SKM-1 (cell line): ENCODE data around the gene BEGAIN.

Experiments
- DNase-seq: peaks from one replicate; lab custom pipeline; 2025; ENCODE audit not compliant: unreplicated experiment; lab: John Stamatoyannopoulos, UW

Gene BEGAIN

GRCh38 chr14:100615736-100616695 is 28.8 kb upstream of the BEGAIN start:
- no peak for DNase-seq

GRCh38 chr14:100614803-100615202 is 27.6 kb upstream of the BEGAIN start:
- no peak for DNase-seq

- no peak for DNase-seq
Observed at GRCh38 chr14:100612986-100613385, 25.8 kb upstream of the BEGAIN start.

GRCh38 chr14:100611811-100612480 is 24.7 kb upstream of the BEGAIN start:
- DNase-seq: no peak

GRCh38 chr14:100610511-100611217 is 23.4 kb upstream of the BEGAIN start:
- DNase-seq: no peak

- DNase-seq: no peak
Observed at GRCh38 chr14:100609941-100610391, 22.7 kb upstream of the BEGAIN start.

- DNase-seq: no peak
Observed at GRCh38 chr14:100609331-100609870, 22.2 kb upstream of the BEGAIN start.

- DNase-seq: no peak
Observed at GRCh38 chr14:100608586-100609330, 21.5 kb upstream of the BEGAIN start.

GRCh38 chr14:100608064-100608463 is 20.8 kb upstream of the BEGAIN start:
- no peak for DNase-seq

GRCh38 chr14:100607611-100607956 is 20.4 kb upstream of the BEGAIN start:
- DNase-seq: no peak

GRCh38 chr14:100606687-100607610 is 19.7 kb upstream of the BEGAIN start:
- no peak for DNase-seq

- DNase-seq: no peak
Observed at GRCh38 chr14:100605706-100606686, 18.8 kb upstream of the BEGAIN start.

GRCh38 chr14:100605230-100605629 is 18.0 kb upstream of the BEGAIN start:
- no peak for DNase-seq

GRCh38 chr14:100604709-100605108 is 17.5 kb upstream of the BEGAIN start:
- no peak for DNase-seq

GRCh38 chr14:100604121-100604501 is 16.9 kb upstream of the BEGAIN start:
- DNase-seq: no peak

- DNase-seq: no peak
Observed at GRCh38 chr14:100603341-100604120, 16.3 kb upstream of the BEGAIN start.

- DNase-seq: no peak
Observed at GRCh38 chr14:100602621-100603230, 15.5 kb upstream of the BEGAIN start.
